Neural cell (in vitro differentiated cells): ENCODE measurements around the gene MYO7A. TPM values are rescaled to one million over a fixed set of nuclear protein-coding genes. Genes with fewer than 3 reads are reported as not detected.

Experiments
- H2AFZ ChIP-seq: fragments of 200-600, 300-800 bp; sonication (generic), shearing (Covaris generic); 2 replicates; pipeline ENCODE4 v1.6.0; 2014; ENCODE audit warnings: low read depth, mild to moderate bottlenecking, antibody characterized with exemption, low read length, moderate library complexity
- H3F3A ChIP-seq: fragments of 200-600 bp; shearing (Covaris generic); 2 replicates; pipeline ENCODE4 v1.6.1; 2016; ENCODE audit warnings: mild to moderate bottlenecking, moderate library complexity, mixed read lengths, antibody characterized with exemption, low read length; ENCODE audit not compliant: insufficient read depth, poor library complexity, severe bottlenecking
- H3K27ac ChIP-seq: fragments of 200-600, 300-800 bp; sonication (generic), shearing (Covaris generic); 2 replicates; pipeline ENCODE4 v1.5.1; 2014; ENCODE audit warnings: mild to moderate bottlenecking, low read length, moderate library complexity
- H3K27me3 ChIP-seq: fragments of 300-800, 200-600 bp; sonication (generic), shearing (Covaris generic); 2 replicates; pipeline ENCODE4 v1.6.0; 2014; ENCODE audit warnings: mild to moderate bottlenecking, low read depth, low read length, moderate library complexity; ENCODE audit not compliant: insufficient read depth
- H3K36me3 ChIP-seq: fragments of 300-800, 200-600 bp; sonication (generic), shearing (Covaris generic); 2 replicates; pipeline ENCODE4 v1.5.1; 2014; ENCODE audit warnings: mild to moderate bottlenecking, antibody characterized with exemption, low read length, moderate library complexity; ENCODE audit not compliant: insufficient read depth
- H3K4me2 ChIP-seq: fragments of 300-800, 200-600 bp; sonication (generic), shearing (Covaris generic); 2 replicates; pipeline ENCODE4 v1.6.0; 2014; ENCODE audit warnings: mild to moderate bottlenecking, low read length
- H3K4me3 ChIP-seq: fragments of 300-800, 200-600 bp; sonication (generic), shearing (Covaris generic); 2 replicates; pipeline ENCODE4 v1.5.1; 2014; ENCODE audit warnings: mild to moderate bottlenecking, low read length, moderate library complexity
- H3K79me2 ChIP-seq: fragments of 200-600 bp; shearing (Covaris generic); replicated peaks from 2 replicates; pipeline ENCODE4 v1.6.0; 2014; ENCODE audit warnings: mild to moderate bottlenecking, low read length, moderate library complexity; ENCODE audit not compliant: insufficient read depth
- H3K9ac ChIP-seq: fragments of 300-800, 200-600 bp; sonication (generic), shearing (Covaris generic); 2 replicates; pipeline ENCODE4 v1.6.1; 2016; ENCODE audit warnings: mild to moderate bottlenecking, low read length, mixed read lengths
- H3K9me2 ChIP-seq: fragments of 200-600 bp; shearing (Covaris generic); 2 replicates; pipeline ENCODE4 v1.6.1; 2016; ENCODE audit warnings: mild to moderate bottlenecking, low read length, mixed read lengths; ENCODE audit not compliant: insufficient read depth
- H3K9me3 ChIP-seq: fragments of 200-600, 300-800 bp; sonication (generic), shearing (Covaris generic); 2 replicates; pipeline ENCODE4 v1.6.1; 2016; ENCODE audit warnings: mild to moderate bottlenecking, mixed run types, low read length, moderate library complexity, mixed read lengths
- H4K20me1 ChIP-seq: fragments of 200-600 bp; shearing (Covaris generic); 2 replicates; pipeline ENCODE4 v1.6.1; 2016; ENCODE audit warnings: mild to moderate bottlenecking, mixed run types; ENCODE audit not compliant: insufficient read depth
- CTCF ChIP-seq: fragments of 450-650 bp; IDR thresholded peaks from 2 replicates; pipeline ENCODE4 v1.5.1; 2014; ENCODE audit warnings: antibody characterized with exemption, mild to moderate bottlenecking, moderate library complexity; ENCODE audit not compliant: poor library complexity, severe bottlenecking
- EP300 ChIP-seq: fragments of 450-650 bp; conservative IDR thresholded peaks from 2 replicates; pipeline ENCODE4 v1.6.1; 2014; ENCODE audit warnings: antibody characterized with exemption, mild to moderate bottlenecking, moderate library complexity; ENCODE audit not compliant: poor library complexity, severe bottlenecking
- EZH2 ChIP-seq: fragments of 200-600, 300-800 bp; shearing (Covaris generic), sonication (generic); IDR thresholded peaks from 2 replicates; pipeline ENCODE4 v1.6.1; 2014; ENCODE audit warnings: antibody characterized with exemption, low read length, borderline replicate concordance, mild to moderate bottlenecking; ENCODE audit not compliant: insufficient read depth, poor library complexity, severe bottlenecking
- MXI1 ChIP-seq: fragments of 450-650 bp; conservative IDR thresholded peaks from 2 replicates; pipeline ENCODE4 v1.6.1; 2014; ENCODE audit warnings: antibody characterized with exemption, mild to moderate bottlenecking; ENCODE audit not compliant: poor library complexity, severe bottlenecking
- POLR2AphosphoS5 ChIP-seq: IDR thresholded peaks from 2 replicates; pipeline ENCODE4 v1.6.1; 2012
- RAD21 ChIP-seq: fragments of 450-650 bp; conservative IDR thresholded peaks from 2 replicates; pipeline ENCODE4 v1.6.1; 2014; ENCODE audit warnings: antibody characterized with exemption, mild to moderate bottlenecking, moderate library complexity
- REST ChIP-seq: IDR thresholded peaks from 2 replicates; pipeline ENCODE4 v1.6.1; 2012; ENCODE audit warnings: borderline replicate concordance
- SMC3 ChIP-seq: fragments of 450-650 bp; conservative IDR thresholded peaks from 2 replicates; pipeline ENCODE4 v1.6.1; 2014; ENCODE audit warnings: antibody characterized with exemption, mild to moderate bottlenecking, moderate library complexity; ENCODE audit not compliant: poor library complexity
- TAF1 ChIP-seq: IDR thresholded peaks from 2 replicates; pipeline ENCODE4 v1.6.1; 2012; ENCODE audit warnings: low read depth
- polyA plus RNA-seq: library from polyadenylated mRNA; depleted of rRNA; stranded (reverse); fragments of >200 nt; gene quantifications from 2 replicates; pipeline ENCODE4 v1.2.3, GENCODE V29; 2014

Gene MYO7A
- polyA plus RNA-seq, 1 donor from 2014 or later, result 0.61 TPM

GRCh38 chr11:77179048-77179447, 51.0 kb downstream of the MYO7A start:
- Histone ChIP-seq H3K9me2 (no peaks in the 10 kb centered on the region), H3K27ac (no peak overlapping the region), H3K4me3 (no peak overlapping the region), H3K36me3 (no peaks in the 10 kb centered on the region), H3F3A (no peaks in the 10 kb centered on the region), H4K20me1 (no peaks in the 10 kb centered on the region), H3K9me3 (no peaks in the 10 kb centered on the region), H3K4me2 (no peak overlapping the region), H2AFZ (no peak overlapping the region), H3K79me2 (no peaks in the 10 kb centered on the region), H3K9ac (no peak overlapping the region), H3K27me3 (no peaks in the 10 kb centered on the region)
- TF ChIP-seq TAF1, result no peak
- TF ChIP-seq EZH2, result no peak
- TF ChIP-seq POLR2AphosphoS5, result no peak
- TF ChIP-seq CTCF, result no peak
- TF ChIP-seq EP300, result no peak
- TF ChIP-seq RAD21, result no peak
- no peak for TF ChIP-seq SMC3
- TF ChIP-seq REST, result no peak
- TF ChIP-seq MXI1, result no peak

GRCh38 chr11:77179681-77180080, 51.6 kb downstream of the MYO7A start:
- H3K27me3 ChIP-seq, result no peaks in the 10 kb centered on the region
- H3K4me2 ChIP-seq, result no peak overlapping the region
- H2AFZ ChIP-seq, result no peak overlapping the region
- no peak overlapping the region for H3K9ac ChIP-seq
- H3K9me2 ChIP-seq, result no peaks in the 10 kb centered on the region
- no peaks in the 10 kb centered on the region for H3F3A ChIP-seq
- H3K4me3 ChIP-seq, result no peak overlapping the region
- TF ChIP-seq EZH2 (no peak), CTCF (no peak), SMC3 (no peak), REST (no peak), MXI1 (no peak), EP300 (no peak), TAF1 (no peak), RAD21 (no peak), POLR2AphosphoS5 (no peak)
- no peaks in the 10 kb centered on the region for H3K36me3 ChIP-seq
- H3K9me3 ChIP-seq, result no peaks in the 10 kb centered on the region
- H4K20me1 ChIP-seq, result no peaks in the 10 kb centered on the region
- no peaks in the 10 kb centered on the region for H3K79me2 ChIP-seq
- H3K27ac ChIP-seq, result no peak overlapping the region
